MM.1S (cell line): ENCODE data around the gene CCDC177.

Experiments
- DNase-seq: peaks from one replicate; pipeline ENCODE4 v3.0.0-alpha.2; 2015
- H2AFZ ChIP-seq: fragments of 300-600 bp; sonication (generic); 2 replicates; pipeline ENCODE4 v1.6.0; 2016; ENCODE audit warnings: antibody characterized with exemption, low read length
- H3F3A ChIP-seq: fragments of 300-600 bp; sonication (generic); 2 replicates; pipeline ENCODE4 v1.6.1; 2016; ENCODE audit warnings: mild to moderate bottlenecking, antibody characterized with exemption, low read length, moderate library complexity, mixed read lengths; ENCODE audit not compliant: insufficient read depth
- H3K27ac ChIP-seq: fragments of 300-600 bp; sonication (generic); 2 replicates; pipeline ENCODE4 v1.5.1; 2016; ENCODE audit warnings: mild to moderate bottlenecking, low read length
- H3K27me3 ChIP-seq: fragments of 300-600 bp; sonication (generic); replicated peaks from 2 replicates; pipeline ENCODE4 v1.6.0; 2016; ENCODE audit warnings: low read length; ENCODE audit not compliant: insufficient read depth
- H3K36me3 ChIP-seq: fragments of 300-600 bp; sonication (generic); replicated peaks from 2 replicates; pipeline ENCODE4 v1.6.1; 2016; ENCODE audit warnings: mild to moderate bottlenecking, low read length, mixed read lengths; ENCODE audit not compliant: insufficient read depth
- H3K4me1 ChIP-seq: fragments of 300-600 bp; sonication (generic); 2 replicates; pipeline ENCODE4 v1.6.1; 2016; ENCODE audit warnings: low read length, mixed read lengths
- H3K4me2 ChIP-seq: fragments of 300-600 bp; sonication (generic); 2 replicates; pipeline ENCODE4 v1.6.0; 2016; ENCODE audit warnings: low read depth, low read length
- H3K4me3 ChIP-seq: fragments of 300-600 bp; sonication (generic); 2 replicates; pipeline ENCODE4 v1.5.1; 2016; ENCODE audit warnings: low read length, mixed read lengths
- H3K79me2 ChIP-seq: fragments of 300-600 bp; sonication (generic); 2 replicates; pipeline ENCODE4 v1.6.1; 2016; ENCODE audit warnings: mixed run types, low read length, mixed read lengths
- H3K9ac ChIP-seq: fragments of 300-600 bp; sonication (generic); 2 replicates; pipeline ENCODE4 v1.6.1; 2016; ENCODE audit warnings: low read length, mixed read lengths
- H3K9me2 ChIP-seq: fragments of 300-600 bp; sonication (generic); replicated peaks from 2 replicates; pipeline ENCODE4 v1.6.1; 2016; ENCODE audit warnings: mild to moderate bottlenecking, low read length, mixed read lengths; ENCODE audit not compliant: insufficient read depth
- H3K9me3 ChIP-seq: fragments of 300-600 bp; sonication (generic); replicated peaks from 2 replicates; pipeline ENCODE4 v1.6.1; 2016; ENCODE audit warnings: mild to moderate bottlenecking, low read length, mixed read lengths; ENCODE audit not compliant: insufficient read depth
- H4K20me1 ChIP-seq: fragments of 300-600 bp; sonication (generic); 2 replicates; pipeline ENCODE4 v1.6.1; 2016; ENCODE audit warnings: mild to moderate bottlenecking, low read length, moderate library complexity, mixed read lengths; ENCODE audit not compliant: insufficient read depth
- CTCF ChIP-seq: fragments of 300-600 bp; sonication (generic); IDR thresholded peaks from 2 replicates; pipeline ENCODE4 v1.5.1; 2016; ENCODE audit warnings: antibody characterized with exemption, low read length, mixed read lengths
- EZH2 ChIP-seq: fragments of 300-600 bp; sonication (generic); optimal IDR thresholded peaks from 2 replicates; pipeline ENCODE3; 2017; ENCODE audit warnings: low read depth, mild to moderate bottlenecking, antibody characterized with exemption, low read length, mixed read lengths
- EZH2phosphoT487 ChIP-seq: fragments of 300-600 bp; sonication (generic); IDR thresholded peaks from 2 replicates; pipeline ENCODE4 v1.6.1; 2018; ENCODE audit warnings: antibody characterized with exemption, low read length

The CCDC177 gene

GRCh38 chr14:69581316-69581935, 6.8 kb upstream of the CCDC177 start:
- Histone ChIP-seq H3F3A (no peaks in the 10 kb centered on the region), H3K79me2 (no peaks in the 10 kb centered on the region), H3K4me2 (no peak overlapping the region), H3K36me3 (no peaks in the 10 kb centered on the region), H3K9me2 (no peaks in the 10 kb centered on the region), H3K4me1 (no peaks in the 10 kb centered on the region), H2AFZ (no peak overlapping the region), H3K9me3 (no peaks in the 10 kb centered on the region), H4K20me1 (no peaks in the 10 kb centered on the region), H3K9ac (no peak overlapping the region), H3K27ac (no peak overlapping the region), H3K27me3 (no peaks in the 10 kb centered on the region), H3K4me3 (no peak overlapping the region)
- no peak for DNase-seq
- no peak for TF ChIP-seq CTCF
- no peak for TF ChIP-seq EZH2
- no peak for TF ChIP-seq EZH2phosphoT487

- Histone ChIP-seq H3F3A (no peaks in the 10 kb centered on the region), H3K4me2 (no peak overlapping the region), H4K20me1 (no peaks in the 10 kb centered on the region), H3K4me3 (no peak overlapping the region), H3K36me3 (no peaks in the 10 kb centered on the region), H3K27me3 (no peaks in the 10 kb centered on the region), H3K9ac (no peak overlapping the region), H3K4me1 (no peaks in the 10 kb centered on the region), H3K9me2 (no peaks in the 10 kb centered on the region), H2AFZ (no peak overlapping the region), H3K79me2 (no peaks in the 10 kb centered on the region), H3K9me3 (no peaks in the 10 kb centered on the region), H3K27ac (no peak overlapping the region)
- TF ChIP-seq EZH2phosphoT487 (no peak), CTCF (peak; percentile 31)
- DNase-seq = peak; percentile 6
Measured at GRCh38 chr14:69580009-69580577, 5.4 kb upstream of the CCDC177 start.

- no peak for DNase-seq
- Histone ChIP-seq H3K9me2 (no peaks in the 10 kb centered on the region), H4K20me1 (no peaks in the 10 kb centered on the region), H3K79me2 (no peaks in the 10 kb centered on the region), H3K36me3 (no peaks in the 10 kb centered on the region), H3K27ac (no peak overlapping the region), H3K4me2 (no peak overlapping the region), H3K9me3 (no peaks in the 10 kb centered on the region), H2AFZ (no peak overlapping the region), H3K9ac (no peak overlapping the region), H3K4me3 (no peak overlapping the region), H3K4me1 (no peaks in the 10 kb centered on the region), H3F3A (no peaks in the 10 kb centered on the region), H3K27me3 (no peaks in the 10 kb centered on the region)
- TF ChIP-seq EZH2 = no peak
- TF ChIP-seq CTCF = no peak
- TF ChIP-seq EZH2phosphoT487 = no peak
Measured at GRCh38 chr14:69579476-69579875, 4.8 kb upstream of the CCDC177 start.
